ENCODE results near the gene ERCC5. TPM values are rescaled to one million over a fixed set of nuclear protein-coding genes. Genes with fewer than 3 reads are reported as not detected.

ERCC5 gene
- total RNA-seq, 1 donor from 2014 or later: 46.6 TPM

- Mint-ChIP-seq H3K9me3 (peaks cover 11% of the 10 kb centered on the region), H3K36me3 (peaks cover 48% of the 10 kb centered on the region), H3K27ac (peak overlapping the region; percentile 19), H3K4me3 (no peak overlapping the region), H3K4me1 (peaks cover 14% of the 10 kb centered on the region), H3K27me3 (ENCODE audit: low read depth) (no peaks in the 10 kb centered on the region)
- no peak for DNase-seq (ENCODE audit: low spot score in 2 of 2, unreplicated experiment in 2 of 2)
- TF ChIP-seq CTCF (IDR thresholded peaks at IDR 0.05; ENCODE audit: unreplicated experiment): no peak
Measured at GRCh38 chr13:102868366-102868936, 22.6 kb downstream of the ERCC5 start.

- Mint-ChIP-seq H3K36me3 (peaks cover 40% of the 10 kb centered on the region), H3K27ac (peak overlapping the region; percentile 21), H3K27me3 (ENCODE audit: low read depth) (no peaks in the 10 kb centered on the region), H3K4me3 (no peak overlapping the region), H3K4me1 (peaks cover 14% of the 10 kb centered on the region), H3K9me3 (no peaks in the 10 kb centered on the region)
- TF ChIP-seq CTCF (IDR thresholded peaks at IDR 0.05; ENCODE audit: unreplicated experiment): no peak
- DNase-seq (ENCODE audit: low spot score in 2 of 2, unreplicated experiment in 2 of 2): no peak
Measured at GRCh38 chr13:102869948-102870676, 24.3 kb downstream of the ERCC5 start.

- H3K27ac Mint-ChIP-seq: peak overlapping the region; percentile 21
- H3K4me1 Mint-ChIP-seq: peaks cover 14% of the 10 kb centered on the region
- H3K4me3 Mint-ChIP-seq: no peak overlapping the region
- H3K27me3 Mint-ChIP-seq (ENCODE audit: low read depth): no peaks in the 10 kb centered on the region
- DNase-seq (ENCODE audit: low spot score in 2 of 2, unreplicated experiment in 2 of 2): peak; percentile 36 to 73
- peak; percentile 79 for TF ChIP-seq CTCF (IDR thresholded peaks at IDR 0.05; ENCODE audit: unreplicated experiment)
- H3K9me3 Mint-ChIP-seq: no peaks in the 10 kb centered on the region
- peaks cover 39% of the 10 kb centered on the region for H3K36me3 Mint-ChIP-seq
Measured at GRCh38 chr13:102870677-102871415, 25.0 kb downstream of the ERCC5 start.

- no peak for TF ChIP-seq CTCF (IDR thresholded peaks at IDR 0.05; ENCODE audit: unreplicated experiment)
- peaks cover 43% of the 10 kb centered on the region for H3K36me3 Mint-ChIP-seq
- no peak overlapping the region for H3K4me3 Mint-ChIP-seq
- H3K9me3 Mint-ChIP-seq: no peaks in the 10 kb centered on the region
- H3K27me3 Mint-ChIP-seq (ENCODE audit: low read depth): no peaks in the 10 kb centered on the region
- peaks cover 14% of the 10 kb centered on the region for H3K4me1 Mint-ChIP-seq
- no peak for DNase-seq (ENCODE audit: low spot score in 2 of 2, unreplicated experiment in 2 of 2)
- H3K27ac Mint-ChIP-seq: no peak overlapping the region
Measured at GRCh38 chr13:102872131-102872530, 26.3 kb downstream of the ERCC5 start.

GRCh38 chr13:102872531-102872930, 26.7 kb downstream of the ERCC5 start:
- peaks cover 42% of the 10 kb centered on the region for H3K36me3 Mint-ChIP-seq
- no peak for DNase-seq (ENCODE audit: low spot score in 2 of 2, unreplicated experiment in 2 of 2)
- peaks cover 14% of the 10 kb centered on the region for H3K4me1 Mint-ChIP-seq
- no peaks in the 10 kb centered on the region for H3K9me3 Mint-ChIP-seq
- H3K4me3 Mint-ChIP-seq: no peak overlapping the region
- TF ChIP-seq CTCF (IDR thresholded peaks at IDR 0.05; ENCODE audit: unreplicated experiment): no peak
- no peak overlapping the region for H3K27ac Mint-ChIP-seq
- no peaks in the 10 kb centered on the region for H3K27me3 Mint-ChIP-seq (ENCODE audit: low read depth)
